Duodenal mucosa (tissue), 2 donors: ENCODE data around the gene KCNK6.
"Not testable (repeated sequence)": the region's sequence is repeated elsewhere in the genome, so short reads cannot be mapped to it uniquely, and the experiment has no call there.

ENCODE experiments used
- H3K27ac ChIP-seq: one replicate; pipeline ENCODE4 v1.7.0; 2013; ENCODE audit warnings: low read depth, low read length
- H3K27me3 ChIP-seq, 2 donors: one replicate each; pipeline ENCODE4 v1.7.0; 2013; ENCODE audit warnings: low read length in 2 of 2, control low read depth in 1 of 2; ENCODE audit not compliant: insufficient read depth in 2 of 2, control insufficient read depth in 1 of 2
- H3K36me3 ChIP-seq, 2 donors: one replicate each; pipeline ENCODE4 v1.7.0; 2013; ENCODE audit warnings: low read length in 2 of 2, control low read depth in 1 of 2; ENCODE audit not compliant: insufficient read depth in 2 of 2, control insufficient read depth in 1 of 2
- H3K4me1 ChIP-seq, 2 donors: one replicate each; pipeline ENCODE4 v1.7.0; 2013; ENCODE audit warnings: low read length in 2 of 2, control low read depth in 1 of 2; ENCODE audit not compliant: insufficient read depth in 2 of 2, control insufficient read depth in 1 of 2
- H3K4me3 ChIP-seq, 2 donors: one replicate each; pipeline ENCODE4 v1.7.0; 2013; ENCODE audit warnings: low read length in 2 of 2, low read depth in 1 of 2
- H3K9ac ChIP-seq, 2 donors: one replicate each; pipeline ENCODE4 v1.7.0; 2013; ENCODE audit warnings: low read length in 2 of 2, low read depth in 1 of 2
- H3K9me3 ChIP-seq, 2 donors: one replicate each; pipeline ENCODE4 v1.7.0; 2013; ENCODE audit warnings: low read length in 2 of 2, control low read depth in 1 of 2; ENCODE audit not compliant: control insufficient read depth in 1 of 2

KCNK6 gene

DNA sequence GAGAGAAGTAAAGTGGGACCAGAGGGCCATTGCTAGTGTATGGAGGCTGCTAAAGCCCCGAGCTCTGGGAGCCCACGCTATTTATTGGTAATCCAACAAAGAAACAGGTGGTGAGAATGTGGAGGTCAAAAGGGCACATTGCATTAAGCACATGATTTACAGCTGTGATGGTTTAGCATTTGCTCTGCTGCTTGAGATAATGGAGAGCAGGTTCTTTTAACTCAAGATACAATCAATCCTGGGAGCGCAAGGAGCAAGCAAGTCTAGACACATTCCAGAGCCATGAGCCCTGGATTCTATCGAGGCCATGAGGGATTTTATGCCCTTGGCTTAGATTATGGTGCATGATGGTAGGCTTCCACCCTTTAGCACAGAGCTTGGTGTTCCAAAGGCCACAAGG, 19.4 kb downstream of the KCNK6 start:
- Histone ChIP-seq H3K4me1 (peaks cover 4 to 11% of the 10 kb centered on the region in 2 donors), H3K36me3 (peaks cover 0 to 11% of the 10 kb centered on the region in 2 donors)
- H3K9ac ChIP-seq, H3K27me3 ChIP-seq, H3K4me3 ChIP-seq, H3K27ac ChIP-seq, H3K9me3 ChIP-seq: not testable (repeated sequence)

DNA sequence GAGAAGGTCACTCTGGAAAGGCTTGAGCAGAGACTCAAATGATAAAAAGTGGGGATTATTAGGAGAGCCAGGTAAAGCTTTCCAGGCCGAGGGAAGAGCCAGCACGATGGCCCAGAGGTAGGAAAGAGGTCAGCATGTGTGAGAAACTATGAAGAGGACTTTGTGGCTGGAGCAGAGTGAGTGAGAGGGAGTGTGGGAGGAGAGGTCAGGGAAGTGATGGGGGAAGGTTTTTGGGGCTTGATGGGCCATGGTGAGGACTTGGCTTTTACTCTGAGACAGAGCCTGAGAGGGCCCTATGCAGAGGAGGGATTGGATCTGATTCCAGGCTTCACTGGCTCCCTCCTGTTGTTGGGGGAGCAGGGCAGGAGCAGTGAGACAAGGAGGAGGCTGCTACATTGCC, 21.3 kb downstream of the KCNK6 start:
- H3K27ac ChIP-seq, result no peak overlapping the region
- H3K36me3 ChIP-seq, result peaks cover 0 to 19% of the 10 kb centered on the region in 2 donors
- no peaks in the 10 kb centered on the region for H3K27me3 ChIP-seq
- no peaks in the 10 kb centered on the region for H3K9me3 ChIP-seq
- peaks cover 4 to 11% of the 10 kb centered on the region in 2 donors for H3K4me1 ChIP-seq
- no peak overlapping the region for H3K4me3 ChIP-seq
- H3K9ac ChIP-seq, result no peak overlapping the region

DNA sequence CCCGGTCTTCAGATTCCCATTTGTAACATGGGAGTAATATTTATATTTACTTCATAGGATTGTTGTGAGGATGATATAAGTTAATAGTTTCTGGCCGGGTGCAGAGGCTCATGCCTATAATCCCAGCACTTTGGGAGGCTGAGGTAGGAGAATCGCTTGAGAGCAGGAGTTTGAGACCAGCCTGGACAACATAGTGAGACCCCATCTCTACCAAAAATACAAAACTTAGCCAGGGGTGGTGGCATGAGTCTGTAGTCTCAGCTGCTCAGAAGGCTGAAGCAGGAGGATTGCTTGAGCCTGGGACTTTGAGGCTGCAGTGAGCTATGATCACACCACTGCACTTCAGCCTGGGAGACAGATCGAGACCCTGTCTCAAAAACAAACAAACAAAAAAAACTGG, 27.2 kb downstream of the KCNK6 start:
- Histone ChIP-seq H3K4me1 (no peaks in the 10 kb centered on the region), H3K27me3 (no peaks in the 10 kb centered on the region), H3K9me3 (no peaks in the 10 kb centered on the region), H3K9ac (no peak overlapping the region), H3K4me3 (no peak overlapping the region), H3K36me3 (peaks cover 0 to 20% of the 10 kb centered on the region in 2 donors), H3K27ac (no peak overlapping the region)

DNA sequence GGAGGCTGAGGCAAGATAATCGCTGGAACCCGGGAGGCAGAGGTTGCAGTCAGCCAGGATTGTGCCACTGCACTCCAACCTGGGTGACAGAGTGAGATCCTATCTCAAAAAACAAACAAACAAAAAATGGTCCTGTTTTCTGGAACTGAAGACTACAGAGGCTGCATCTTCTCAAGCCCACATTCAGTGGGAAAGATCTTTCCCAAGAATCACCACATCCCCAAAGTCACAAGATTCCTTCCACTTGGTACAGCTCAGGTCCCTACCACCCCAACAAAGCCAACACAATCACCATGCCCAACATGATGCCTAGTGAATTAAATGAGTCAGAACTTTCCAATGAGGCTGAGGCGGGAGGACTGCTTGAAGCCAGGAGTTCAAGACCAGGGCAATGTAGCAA, 31.2 kb downstream of the KCNK6 start:
- no peak overlapping the region for H3K4me3 ChIP-seq
- H3K27me3 ChIP-seq, result peaks cover 5 to 6% of the 10 kb centered on the region in 2 donors
- H3K27ac ChIP-seq, result no peak overlapping the region
- H3K36me3 ChIP-seq, result peaks cover 0 to 5% of the 10 kb centered on the region in 2 donors
- H3K9me3 ChIP-seq, result no peaks in the 10 kb centered on the region
- H3K4me1 ChIP-seq, result no peaks in the 10 kb centered on the region
- no peak overlapping the region for H3K9ac ChIP-seq

DNA sequence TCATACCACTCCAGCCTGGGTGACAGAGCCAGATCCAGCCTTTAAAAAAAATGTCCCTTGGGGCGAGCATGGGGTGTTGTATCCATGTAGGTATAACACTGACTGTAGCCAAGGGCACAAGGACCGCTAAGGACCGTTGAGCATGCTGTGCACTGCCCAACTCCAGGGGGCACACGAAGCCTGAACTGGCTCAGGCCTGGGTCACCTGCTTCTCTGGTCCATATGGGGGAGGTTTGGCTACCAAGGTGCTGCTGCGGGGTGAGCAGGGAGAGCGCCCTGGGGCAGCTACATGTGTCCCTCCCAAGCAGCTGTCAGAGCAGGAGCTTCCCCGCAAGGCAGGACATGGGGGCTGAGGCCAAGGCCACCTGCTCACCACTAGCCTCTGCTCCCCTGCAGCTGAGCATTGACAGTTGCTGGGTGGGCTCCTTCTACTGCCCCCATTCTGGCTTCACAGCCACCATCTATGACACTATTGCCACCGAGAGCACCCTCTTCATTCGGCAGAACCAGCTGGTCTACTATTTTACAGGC, 32.3 kb downstream of the KCNK6 start:
- H3K36me3 ChIP-seq, result no peaks in the 10 kb centered on the region
- H3K4me1 ChIP-seq, result no peaks in the 10 kb centered on the region
- no peak overlapping the region for H3K9ac ChIP-seq
- peaks cover 12 to 15% of the 10 kb centered on the region in 2 donors for H3K27me3 ChIP-seq
- H3K27ac ChIP-seq, result no peak overlapping the region
- H3K9me3 ChIP-seq, result no peaks in the 10 kb centered on the region
- H3K4me3 ChIP-seq, result no peak overlapping the region

DNA sequence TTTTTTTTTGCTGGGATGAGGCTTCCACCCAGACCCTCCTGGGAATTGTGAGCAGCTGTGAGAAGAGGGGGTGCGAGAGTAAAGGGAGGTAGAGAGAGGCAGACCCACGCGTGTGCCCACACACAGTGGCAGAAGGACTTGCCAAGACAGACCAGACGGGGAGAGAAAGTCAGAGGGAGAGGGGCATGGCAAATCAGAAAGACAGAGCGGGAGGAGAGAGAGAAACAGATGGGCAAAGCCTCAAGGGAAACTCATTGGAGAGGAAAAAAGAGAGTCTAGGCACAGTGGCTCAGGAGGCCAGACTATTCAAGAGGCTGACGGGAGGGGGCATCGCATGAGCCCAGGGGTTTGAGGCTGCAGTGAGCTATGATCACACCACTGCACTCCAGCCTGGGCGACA, 33.0 kb downstream of the KCNK6 start:
- H3K36me3 ChIP-seq, result no peaks in the 10 kb centered on the region
- no peaks in the 10 kb centered on the region for H3K9me3 ChIP-seq
- peaks cover 12 to 16% of the 10 kb centered on the region in 2 donors for H3K27me3 ChIP-seq
- no peak overlapping the region for H3K9ac ChIP-seq
- H3K4me1 ChIP-seq, result no peaks in the 10 kb centered on the region
- H3K4me3 ChIP-seq, result no peak overlapping the region
- H3K27ac ChIP-seq, result no peak overlapping the region

DNA sequence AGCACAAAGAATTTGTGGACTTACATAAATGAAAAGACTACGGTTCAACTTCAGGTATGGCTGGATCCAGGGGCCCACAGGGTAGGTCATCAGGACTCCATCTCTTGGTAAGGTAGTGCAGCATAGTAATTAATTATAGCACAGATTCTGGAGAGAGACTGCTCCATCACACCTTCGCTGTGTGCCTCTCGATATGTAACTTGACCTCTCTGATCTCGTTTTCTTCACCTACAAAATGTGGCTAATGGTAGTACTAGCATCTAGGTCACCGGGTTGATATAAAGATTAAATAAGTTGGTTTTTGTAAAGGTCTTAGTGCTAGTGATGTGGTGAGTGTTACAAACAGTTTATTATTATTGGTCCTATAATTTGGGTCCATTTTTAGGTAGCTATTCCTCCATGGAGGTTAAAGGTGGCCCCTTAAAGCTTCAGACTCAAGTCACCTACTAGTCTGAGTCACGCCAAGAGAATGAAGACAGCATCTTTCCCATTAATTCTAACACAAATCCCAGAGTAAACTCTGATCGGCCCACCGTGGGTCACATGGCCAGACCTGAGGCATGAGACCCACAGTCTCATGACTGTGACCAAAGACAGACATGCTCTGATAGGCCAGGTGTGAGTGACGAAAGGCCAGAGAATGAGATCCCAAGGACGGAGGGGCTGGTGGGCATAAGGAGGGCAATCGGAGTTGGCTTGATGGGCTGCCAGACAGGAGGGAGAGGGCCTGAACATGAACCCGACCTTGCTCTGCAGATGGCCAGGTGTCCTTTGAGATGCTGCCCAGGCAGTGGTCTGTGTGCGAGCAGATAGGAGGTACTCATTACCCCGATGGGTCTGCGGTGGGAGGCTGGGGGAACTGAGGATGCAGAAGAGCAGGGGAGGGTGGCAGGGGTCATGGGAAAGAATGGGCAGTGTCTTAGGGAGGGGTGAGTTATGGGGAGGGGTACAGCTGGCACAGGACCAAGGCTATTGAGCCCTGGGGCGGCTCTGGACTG, 36.4 kb downstream of the KCNK6 start:
- H3K27me3 ChIP-seq, result peaks cover 34 to 36% of the 10 kb centered on the region in 2 donors
- H3K9me3 ChIP-seq, result no peaks in the 10 kb centered on the region
- no peak overlapping the region for H3K9ac ChIP-seq
- H3K4me1 ChIP-seq, result peaks cover 0 to under 1% of the 10 kb centered on the region in 2 donors
- no peak overlapping the region for H3K4me3 ChIP-seq
- no peaks in the 10 kb centered on the region for H3K36me3 ChIP-seq
- no peak overlapping the region for H3K27ac ChIP-seq

DNA sequence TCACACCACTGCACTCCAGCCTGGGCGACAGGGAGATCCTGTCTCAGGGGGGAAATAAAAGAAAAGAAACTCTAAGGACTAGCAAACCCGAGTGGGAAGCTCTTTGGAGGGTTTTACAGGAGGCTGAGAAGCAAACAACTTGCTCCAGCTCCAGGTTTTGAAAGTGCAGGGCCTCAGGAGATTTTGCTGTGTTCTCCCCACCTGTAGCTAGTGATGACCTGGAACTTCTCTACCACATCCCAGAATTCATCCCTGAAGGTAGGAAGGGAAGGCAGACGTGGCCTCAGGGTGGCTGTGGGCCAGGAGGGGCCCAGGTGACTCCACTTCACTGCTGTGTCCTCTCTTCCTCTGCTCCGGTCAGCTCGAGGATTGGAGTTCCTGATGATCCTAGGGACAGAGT, 38.4 kb downstream of the KCNK6 start:
- H3K9me3 ChIP-seq, result no peaks in the 10 kb centered on the region
- no peak overlapping the region for H3K4me3 ChIP-seq
- peaks cover 38 to 40% of the 10 kb centered on the region in 2 donors for H3K27me3 ChIP-seq
- no peak overlapping the region for H3K9ac ChIP-seq
- H3K4me1 ChIP-seq, result peaks cover 7 to 15% of the 10 kb centered on the region in 2 donors
- H3K36me3 ChIP-seq, result no peaks in the 10 kb centered on the region
- H3K27ac ChIP-seq, result no peak overlapping the region

DNA sequence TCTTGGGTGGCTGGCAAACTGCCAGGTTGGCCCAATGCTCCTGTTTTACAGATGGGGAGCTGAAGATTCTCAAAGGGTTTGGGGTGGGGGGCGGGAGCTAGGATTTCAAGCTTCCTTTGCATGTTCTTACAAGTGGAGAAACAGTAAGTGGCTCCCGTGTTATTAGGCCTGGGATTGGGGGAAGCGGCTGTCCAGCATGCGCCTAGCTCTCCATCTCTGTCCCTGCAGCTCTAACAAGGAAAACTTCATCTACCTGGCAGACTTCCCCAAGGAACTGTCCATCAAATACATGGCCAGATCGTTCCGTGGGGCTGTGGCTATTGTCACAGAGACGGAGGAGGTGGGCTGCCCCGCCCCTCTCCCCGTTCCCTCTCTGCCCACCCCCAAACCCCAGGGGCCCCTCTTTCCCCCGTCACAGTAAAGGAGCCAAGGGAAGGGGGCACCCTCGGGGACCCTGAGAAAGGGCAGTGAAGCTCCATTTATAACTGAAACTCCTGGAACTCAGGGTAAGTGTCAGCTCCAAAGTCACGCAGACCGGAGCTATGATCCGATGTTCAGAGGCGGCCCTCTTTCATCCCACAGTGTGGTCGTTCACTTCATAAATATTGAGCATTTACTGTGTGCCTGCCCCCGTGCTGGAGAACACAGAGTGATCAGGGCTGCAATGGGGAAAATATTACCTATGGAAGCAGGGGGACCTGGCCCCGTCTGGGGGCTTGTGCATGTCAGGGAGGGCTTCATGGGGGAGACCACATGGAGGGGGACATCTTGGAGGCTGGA, 39.8 kb downstream of the KCNK6 start:
- H3K27me3 ChIP-seq, result peaks cover 34 to 35% of the 10 kb centered on the region in 2 donors
- no peaks in the 10 kb centered on the region for H3K36me3 ChIP-seq
- H3K9ac ChIP-seq, result no peak overlapping the region

DNA sequence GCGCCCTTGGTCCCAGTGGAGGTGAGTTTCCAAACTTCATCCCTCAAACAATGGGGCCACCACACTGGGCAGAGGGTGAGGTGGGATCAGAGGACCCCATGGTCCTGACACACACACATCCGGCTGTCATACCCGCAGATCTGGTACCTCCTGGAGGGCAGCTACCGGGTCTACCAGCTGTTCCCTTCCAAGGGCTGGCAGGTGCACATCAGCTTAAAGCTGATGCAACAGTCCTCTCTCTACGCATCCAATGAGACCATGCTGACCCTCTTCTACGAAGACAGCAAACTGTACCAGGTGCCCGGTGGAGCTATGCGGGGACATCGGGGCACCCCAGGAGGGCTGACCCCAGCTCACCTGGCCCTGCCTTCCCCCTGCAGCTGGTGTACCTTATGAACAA, 40.7 kb downstream of the KCNK6 start:
- no peak overlapping the region for H3K9ac ChIP-seq
- no peak overlapping the region for H3K27ac ChIP-seq
- H3K36me3 ChIP-seq, result no peaks in the 10 kb centered on the region
- H3K9me3 ChIP-seq, result no peaks in the 10 kb centered on the region
- H3K4me3 ChIP-seq, result no peak overlapping the region
- peaks cover 7 to 15% of the 10 kb centered on the region in 2 donors for H3K4me1 ChIP-seq
- H3K27me3 ChIP-seq, result peaks cover 33 to 35% of the 10 kb centered on the region in 2 donors

More for the DNA sequence above, 39.8 kb downstream of the KCNK6 start:
- H3K4me1 ChIP-seq, result peaks cover 7 to 15% of the 10 kb centered on the region in 2 donors
- no peak overlapping the region for H3K4me3 ChIP-seq
- H3K9me3 ChIP-seq, result no peaks in the 10 kb centered on the region
- no peak overlapping the region for H3K27ac ChIP-seq
